ENCODE results near the gene ABHD12B.

DNA sequence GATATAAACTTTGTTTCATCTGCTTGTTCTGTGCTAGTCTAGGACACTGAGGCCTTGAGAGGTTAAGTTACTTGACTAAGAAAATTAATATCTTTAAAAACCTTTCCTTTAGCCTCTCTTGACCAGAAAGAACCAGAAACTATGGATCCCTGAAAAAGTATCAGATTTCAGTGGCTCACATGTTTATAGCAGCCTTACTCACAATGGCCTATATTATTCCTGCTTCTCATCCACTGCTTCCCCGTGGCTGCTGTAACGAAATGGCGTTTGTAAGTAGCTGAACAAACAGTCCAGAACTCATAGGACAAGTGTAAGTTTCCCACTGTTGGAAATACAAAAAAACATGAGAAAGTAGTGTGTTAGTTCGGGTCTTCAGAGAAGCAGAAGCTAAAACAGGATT, 75.6 kb downstream of the ABHD12B start:
- TF ChIP-seq EZH2 (IDR thresholded peaks at IDR 0.05) (no peak), CTCF (IDR thresholded peaks at IDR 0.05) (no peak)

All from neural progenitor cell (in vitro differentiated cells).